Activated CD4-positive, alpha-beta memory T cell treated with anti-CD3 and anti-CD28 coated beads, Interleukin-2, amount 10 ng/mL, durations not matched to agents 7 days and 5 days (primary cell): ENCODE results near the gene GLRA1. TPM values are rescaled to one million over a fixed set of nuclear protein-coding genes. Genes with fewer than 3 reads are reported as not detected.
"Not testable (repeated sequence)": the region's sequence is repeated elsewhere in the genome, so short reads cannot be mapped to it uniquely, and the experiment has no call there.

Experiments
- CTCF ChIA-PET: fragments of 350-600 bp; sonication (Branson Sonifier 250); formaldehyde crosslinking; loops from one replicate; lab custom pipeline; 2021; ENCODE audit warnings: antibody characterized with exemption, inconsistent platforms; lab: Charles Lee
- POLR2A ChIA-PET: fragments of 350-600 bp; sonication (Branson Sonifier 250); formaldehyde crosslinking; loops from one replicate; lab custom pipeline; 2021; ENCODE audit warnings: antibody characterized with exemption; lab: Charles Lee
- DNase-seq: peaks from one replicate; pipeline ENCODE4 v3.0.0-alpha.2; 2020
- H3K27ac Mint-ChIP-seq: one replicate; pipeline ENCODE4 v1.8.0; 2021; ENCODE audit warnings: mild to moderate bottlenecking, mixed read lengths
- H3K27me3 Mint-ChIP-seq: one replicate; pipeline ENCODE4 v1.8.0; 2021; ENCODE audit warnings: mixed read lengths
- H3K36me3 Mint-ChIP-seq: one replicate; pipeline ENCODE4 v1.8.0; 2021; ENCODE audit warnings: low read depth, mixed read lengths
- H3K4me1 Mint-ChIP-seq: one replicate; pipeline ENCODE4 v1.8.0; 2021; ENCODE audit warnings: mixed read lengths
- H3K4me3 Mint-ChIP-seq: one replicate; pipeline ENCODE4 v1.8.0; 2021; ENCODE audit warnings: mild to moderate bottlenecking, mixed read lengths
- H3K9me3 Mint-ChIP-seq: one replicate; pipeline ENCODE4 v1.8.0; 2021; ENCODE audit warnings: mixed read lengths
- total RNA-seq, 2 experiments: library from RNA; stranded (reverse); gene quantifications; one replicate each; pipeline ENCODE4 v1.2.3, GENCODE V29; 2021

The GLRA1 gene
- total RNA-seq, 2 experiments from 2014 or later, result not detected

DNA sequence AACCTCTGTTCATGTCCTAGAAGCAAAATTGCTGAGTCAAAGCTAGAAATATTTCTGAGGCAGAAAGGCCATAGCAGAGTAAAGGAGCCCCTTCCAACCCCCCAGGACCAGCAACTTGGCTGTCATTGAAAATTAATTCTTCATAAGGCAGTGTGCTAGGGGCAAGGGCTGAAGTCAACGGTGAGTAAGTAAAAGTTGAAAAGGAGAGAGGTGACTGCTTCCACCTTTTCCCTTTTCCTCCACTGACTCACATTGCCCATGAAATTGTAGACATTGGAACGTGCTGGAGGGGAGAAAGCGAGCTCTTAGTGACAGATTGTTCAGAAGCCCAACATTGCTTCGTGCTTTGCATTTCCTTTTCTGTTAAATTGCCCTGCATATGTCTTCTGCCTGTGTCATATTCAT is 19.1 kb downstream of the GLRA1 start:
- H3K4me3 Mint-ChIP-seq, result no peak overlapping the region
- H3K27ac Mint-ChIP-seq, result no peak overlapping the region
- no peaks in the 10 kb centered on the region for H3K9me3 Mint-ChIP-seq
- CTCF ChIA-PET, result no interaction called here
- no peaks in the 10 kb centered on the region for H3K4me1 Mint-ChIP-seq
- no peaks in the 10 kb centered on the region for H3K36me3 Mint-ChIP-seq
- H3K27me3 Mint-ChIP-seq, result peaks cover 1% of the 10 kb centered on the region
- POLR2A ChIA-PET, result no interaction called here
- no peak for DNase-seq

DNA sequence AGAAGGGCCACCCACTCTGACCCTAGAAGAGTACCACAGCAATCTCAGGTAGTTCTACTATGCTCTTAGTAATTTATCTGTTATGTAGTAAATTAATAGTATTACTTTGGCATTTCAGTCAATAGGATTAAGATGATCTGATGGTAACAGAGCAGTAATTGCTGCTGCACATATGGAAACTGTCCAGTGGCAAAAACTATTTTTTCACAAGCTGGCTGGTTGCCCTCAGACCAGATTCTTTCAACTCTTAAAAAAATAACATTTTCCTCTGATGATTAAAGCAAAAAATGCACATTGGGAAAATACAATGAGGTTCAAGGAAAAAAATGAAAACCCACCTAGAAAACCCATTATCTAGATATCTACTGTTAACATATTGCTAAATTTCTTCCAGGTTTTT is 19.7 kb downstream of the GLRA1 start:
- Mint-ChIP-seq H3K27ac (no peak overlapping the region), H3K36me3 (no peaks in the 10 kb centered on the region), H3K9me3 (no peaks in the 10 kb centered on the region), H3K4me3 (no peak overlapping the region), H3K4me1 (no peaks in the 10 kb centered on the region), H3K27me3 (peaks cover 1% of the 10 kb centered on the region)
- POLR2A ChIA-PET, result no interaction called here
- CTCF ChIA-PET, result no interaction called here
- no peak for DNase-seq

DNA sequence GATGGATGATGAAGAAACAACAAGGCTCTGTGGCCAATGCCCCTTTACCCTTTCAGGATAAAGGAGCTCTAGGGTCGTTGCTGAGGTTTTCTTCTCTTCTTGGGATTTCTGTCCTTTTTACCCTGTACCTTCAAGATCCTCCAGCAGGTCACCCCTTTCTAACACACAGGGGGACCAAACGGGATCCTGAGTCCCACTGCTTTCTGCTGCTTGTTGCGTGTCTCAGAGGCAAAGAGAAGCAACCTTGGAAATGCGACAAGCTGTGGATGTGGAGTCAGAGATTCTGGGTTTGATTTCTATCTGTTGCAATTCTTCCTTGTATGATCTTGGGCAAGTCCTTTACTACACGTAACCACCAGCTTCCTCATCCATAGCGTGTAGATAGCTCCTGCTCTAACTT is 20.5 kb downstream of the GLRA1 start:
- no peak overlapping the region for H3K27ac Mint-ChIP-seq
- peaks cover 1% of the 10 kb centered on the region for H3K27me3 Mint-ChIP-seq
- H3K4me3 Mint-ChIP-seq, result no peak overlapping the region
- POLR2A ChIA-PET, result no interaction called here
- no peaks in the 10 kb centered on the region for H3K9me3 Mint-ChIP-seq
- no peaks in the 10 kb centered on the region for H3K36me3 Mint-ChIP-seq
- no peaks in the 10 kb centered on the region for H3K4me1 Mint-ChIP-seq
- CTCF ChIA-PET, result no interaction called here
- DNase-seq, result no peak

- ChIA-PET CTCF (no interaction called here), POLR2A (no interaction called here)
- no peak overlapping the region for H3K27ac Mint-ChIP-seq
- DNase-seq, result no peak
- H3K27me3 Mint-ChIP-seq, result peaks cover 1% of the 10 kb centered on the region
- no peaks in the 10 kb centered on the region for H3K4me1 Mint-ChIP-seq
- no peak overlapping the region for H3K4me3 Mint-ChIP-seq
- H3K9me3 Mint-ChIP-seq, result peaks cover 2% of the 10 kb centered on the region
- H3K36me3 Mint-ChIP-seq, result no peaks in the 10 kb centered on the region
Measured at GRCh38 chr5:151903243-151903653, 21.4 kb downstream of the GLRA1 start.

GRCh38 chr5:151902215-151902614 is 22.4 kb downstream of the GLRA1 start:
- no peaks in the 10 kb centered on the region for H3K4me1 Mint-ChIP-seq
- DNase-seq, result no peak
- H3K4me3 Mint-ChIP-seq, result no peak overlapping the region
- no peak overlapping the region for H3K27ac Mint-ChIP-seq
- peaks cover 2% of the 10 kb centered on the region for H3K9me3 Mint-ChIP-seq
- CTCF ChIA-PET, result no interaction called here
- peaks cover 1% of the 10 kb centered on the region for H3K27me3 Mint-ChIP-seq
- H3K36me3 Mint-ChIP-seq, result no peaks in the 10 kb centered on the region
- POLR2A ChIA-PET, result no interaction called here

GRCh38 chr5:151901611-151902010 is 23.0 kb downstream of the GLRA1 start:
- Mint-ChIP-seq H3K27ac (no peak overlapping the region), H3K36me3 (no peaks in the 10 kb centered on the region), H3K9me3 (peaks cover 2% of the 10 kb centered on the region), H3K4me3 (no peak overlapping the region), H3K4me1 (no peaks in the 10 kb centered on the region), H3K27me3 (peaks cover 1% of the 10 kb centered on the region)
- ChIA-PET CTCF (no interaction called here), POLR2A (no interaction called here)
- DNase-seq, result no peak

DNA sequence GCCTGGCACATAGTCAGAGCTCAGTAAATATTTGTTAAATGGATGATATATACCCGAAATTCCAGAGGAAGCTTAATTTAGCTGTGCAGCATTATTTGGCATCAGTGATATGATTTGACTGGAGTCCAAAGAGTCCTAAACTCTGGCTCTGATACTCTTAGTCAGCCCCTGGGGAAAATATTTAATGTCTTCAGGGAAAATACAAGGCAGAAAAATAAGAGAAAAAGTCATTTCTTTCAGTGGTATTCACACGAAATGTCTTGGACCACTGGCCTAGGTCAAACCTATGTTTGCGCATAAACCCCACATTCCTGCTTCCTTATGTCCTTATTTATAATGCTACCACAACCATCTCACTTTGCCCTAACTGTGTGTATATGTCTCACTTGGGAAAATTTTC is 23.8 kb downstream of the GLRA1 start:
- Mint-ChIP-seq H3K4me1 (no peaks in the 10 kb centered on the region), H3K36me3 (no peaks in the 10 kb centered on the region), H3K4me3 (no peak overlapping the region), H3K9me3 (peaks cover 2% of the 10 kb centered on the region), H3K27me3 (peaks cover 1% of the 10 kb centered on the region), H3K27ac (no peak overlapping the region)
- ChIA-PET POLR2A (no interaction called here), CTCF (no interaction called here)
- no peak for DNase-seq

DNA sequence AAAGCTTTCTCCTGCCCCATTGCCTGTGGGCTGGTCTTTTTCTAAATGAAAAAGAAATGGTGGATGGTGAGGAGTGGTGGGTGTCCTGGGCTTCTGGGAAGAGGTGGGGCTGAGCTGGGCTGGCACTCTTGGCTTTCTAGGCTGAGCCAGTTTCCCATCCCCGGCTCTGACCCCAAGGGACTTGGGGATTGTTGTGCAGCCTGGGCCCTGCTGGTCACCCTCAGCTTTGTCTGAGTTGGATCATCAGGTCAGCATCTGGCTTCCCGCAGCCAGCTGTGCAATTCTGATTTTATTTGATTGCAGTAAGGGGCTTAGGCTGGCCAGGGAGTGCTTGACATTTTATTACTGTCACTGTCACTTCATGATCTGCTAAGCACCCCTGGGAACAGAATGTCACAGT is 25.3 kb downstream of the GLRA1 start:
- CTCF ChIA-PET, result no interaction called here
- no peak overlapping the region for H3K4me3 Mint-ChIP-seq

DNA sequence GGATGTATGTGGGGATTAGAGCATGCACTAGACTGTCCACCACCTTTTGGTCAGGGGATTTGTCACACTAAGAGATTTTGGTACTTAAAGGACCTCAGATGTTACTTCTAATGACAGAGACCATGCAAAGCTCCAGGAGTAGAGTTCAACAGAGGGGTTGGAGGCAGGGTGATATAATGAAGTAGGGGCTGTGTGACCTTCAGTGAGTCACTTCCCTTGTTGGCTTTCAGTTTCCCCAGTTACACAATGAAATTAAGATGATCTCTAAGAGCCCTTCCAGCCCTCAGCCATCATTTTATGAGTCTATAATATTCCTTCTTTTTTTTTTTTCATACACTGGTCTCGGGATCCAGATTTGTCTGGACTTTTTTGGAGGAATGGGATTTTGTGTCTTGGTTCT is 26.8 kb downstream of the GLRA1 start:
- H3K9me3 Mint-ChIP-seq, result peaks cover 2% of the 10 kb centered on the region
- no peaks in the 10 kb centered on the region for H3K4me1 Mint-ChIP-seq
- CTCF ChIA-PET, result no interaction called here
- no peaks in the 10 kb centered on the region for H3K27me3 Mint-ChIP-seq
- no peak for DNase-seq
- POLR2A ChIA-PET, result no interaction called here
- no peak overlapping the region for H3K27ac Mint-ChIP-seq
- H3K36me3 Mint-ChIP-seq, result no peaks in the 10 kb centered on the region
- H3K4me3 Mint-ChIP-seq, result no peak overlapping the region

More for the DNA sequence above, 25.3 kb downstream of the GLRA1 start:
- Mint-ChIP-seq H3K4me1 (no peaks in the 10 kb centered on the region), H3K27me3 (peaks cover 1% of the 10 kb centered on the region), H3K36me3 (no peaks in the 10 kb centered on the region), H3K27ac (no peak overlapping the region), H3K9me3 (peaks cover 2% of the 10 kb centered on the region)
- POLR2A ChIA-PET, result no interaction called here
- DNase-seq, result no peak

- H3K27ac Mint-ChIP-seq, result no peak overlapping the region
- H3K9me3 Mint-ChIP-seq, result peaks cover 2% of the 10 kb centered on the region
- no peak for DNase-seq
- ChIA-PET CTCF (no interaction called here), POLR2A (no interaction called here)
- no peaks in the 10 kb centered on the region for H3K36me3 Mint-ChIP-seq
- H3K4me1 Mint-ChIP-seq, result no peaks in the 10 kb centered on the region
- H3K27me3 Mint-ChIP-seq, result no peaks in the 10 kb centered on the region
- no peak overlapping the region for H3K4me3 Mint-ChIP-seq
Measured at GRCh38 chr5:151897020-151897552, 27.6 kb downstream of the GLRA1 start.

DNA sequence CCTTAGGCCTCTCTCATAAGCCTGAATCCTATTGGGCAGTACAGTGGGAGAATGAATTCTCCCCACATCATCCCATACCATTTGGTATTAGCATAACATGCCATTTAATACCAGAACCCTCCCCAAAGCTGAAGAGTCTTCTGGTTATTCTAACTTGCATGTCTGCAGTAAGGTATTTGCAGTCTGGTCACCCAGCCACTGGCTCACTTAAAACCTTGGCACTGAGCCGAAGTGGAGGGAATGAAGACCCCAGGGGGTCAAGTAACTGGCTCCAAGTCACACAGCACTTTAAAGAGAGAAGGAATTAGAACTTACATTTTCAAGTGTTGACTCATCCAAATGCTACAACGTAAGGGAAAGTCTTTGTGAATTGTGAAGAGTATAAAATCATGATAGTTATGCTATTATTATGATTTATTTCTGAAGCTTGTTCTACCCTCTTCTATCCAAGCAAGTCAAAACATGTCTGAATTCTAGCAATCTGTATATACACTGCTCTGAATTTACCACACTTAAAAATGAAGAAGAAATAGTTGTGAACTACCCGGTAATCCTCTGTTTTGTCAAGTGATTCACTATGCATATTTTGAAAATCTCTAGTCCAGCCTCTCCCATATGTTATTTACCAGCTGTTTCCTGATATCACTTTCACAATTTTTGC is 28.5 kb downstream of the GLRA1 start:
- Mint-ChIP-seq H3K27me3 (no peaks in the 10 kb centered on the region), H3K4me3 (no peak overlapping the region), H3K9me3 (peaks cover 2% of the 10 kb centered on the region), H3K4me1 (no peaks in the 10 kb centered on the region), H3K36me3 (no peaks in the 10 kb centered on the region), H3K27ac (no peak overlapping the region)
- DNase-seq, result no peak
- CTCF ChIA-PET, result no interaction called here
- POLR2A ChIA-PET, result no interaction called here

GRCh38 chr5:151895660-151896030 is 29.0 kb downstream of the GLRA1 start:
- H3K27me3 Mint-ChIP-seq, result no peaks in the 10 kb centered on the region
- ChIA-PET POLR2A (no interaction called here), CTCF (no interaction called here)
- peaks cover 2% of the 10 kb centered on the region for H3K9me3 Mint-ChIP-seq
- H3K27ac Mint-ChIP-seq, result no peak overlapping the region
- H3K4me3 Mint-ChIP-seq, result no peak overlapping the region
- H3K4me1 Mint-ChIP-seq, result no peaks in the 10 kb centered on the region
- no peaks in the 10 kb centered on the region for H3K36me3 Mint-ChIP-seq
- no peak for DNase-seq

DNA sequence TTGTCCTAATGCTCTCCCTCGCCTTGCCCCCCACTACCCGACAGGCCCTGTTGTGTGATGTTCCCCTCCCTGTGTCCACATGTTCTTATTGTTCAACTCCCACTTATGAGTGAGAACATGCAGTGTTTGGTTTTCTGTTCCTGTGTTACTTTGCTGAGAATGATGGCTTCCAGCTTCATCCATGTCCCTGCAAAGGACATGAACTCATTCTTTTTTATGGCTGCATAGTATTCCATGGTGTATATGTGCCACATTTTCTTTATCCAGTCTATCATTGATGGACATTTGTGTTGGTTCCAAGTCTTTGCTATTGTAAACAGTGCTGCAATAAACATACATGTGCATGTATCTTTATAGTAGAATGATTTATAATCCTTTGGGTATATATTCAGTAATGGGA is 31.2 kb downstream of the GLRA1 start:
- H3K4me1 Mint-ChIP-seq, POLR2A ChIA-PET, H3K36me3 Mint-ChIP-seq, H3K4me3 Mint-ChIP-seq, H3K27me3 Mint-ChIP-seq, DNase-seq, H3K27ac Mint-ChIP-seq, H3K9me3 Mint-ChIP-seq, CTCF ChIA-PET: not testable (repeated sequence)

GRCh38 chr5:151892393-151892792 is 32.3 kb downstream of the GLRA1 start:
- Mint-ChIP-seq H3K4me1 (no peaks in the 10 kb centered on the region), H3K4me3 (no peak overlapping the region), H3K27ac (no peak overlapping the region), H3K9me3 (no peaks in the 10 kb centered on the region), H3K36me3 (no peaks in the 10 kb centered on the region), H3K27me3 (no peaks in the 10 kb centered on the region)
- ChIA-PET CTCF (interaction anchor here (0.7 kb wide), 1 partner anchor 67 kb away, joined by 3 read pairs; no protein-coding TSS in a partner anchor), POLR2A (no interaction called here)
- no peak for DNase-seq
